Stimulated activated CD8-positive, alpha-beta memory T cell treated with anti-CD3 and anti-CD28 coated beads, Interleukin-15, amount 100 ng/mL, for 1 hour (primary cell): Measurements from ENCODE around the gene HCFC1R1.
"Not testable (repeated sequence)": the region's sequence is repeated elsewhere in the genome, so short reads cannot be mapped to it uniquely, and the experiment has no call there.

Source experiments
- DNase-seq: peaks from one replicate; pipeline ENCODE4 v3.0.0-alpha.2; 2020; ENCODE audit warnings: low read depth

Gene HCFC1R1, protein sequence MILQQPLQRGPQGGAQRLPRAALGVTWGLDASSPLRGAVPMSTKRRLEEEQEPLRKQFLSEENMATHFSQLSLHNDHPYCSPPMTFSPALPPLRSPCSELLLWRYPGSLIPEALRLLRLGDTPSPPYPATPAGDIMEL

DNA sequence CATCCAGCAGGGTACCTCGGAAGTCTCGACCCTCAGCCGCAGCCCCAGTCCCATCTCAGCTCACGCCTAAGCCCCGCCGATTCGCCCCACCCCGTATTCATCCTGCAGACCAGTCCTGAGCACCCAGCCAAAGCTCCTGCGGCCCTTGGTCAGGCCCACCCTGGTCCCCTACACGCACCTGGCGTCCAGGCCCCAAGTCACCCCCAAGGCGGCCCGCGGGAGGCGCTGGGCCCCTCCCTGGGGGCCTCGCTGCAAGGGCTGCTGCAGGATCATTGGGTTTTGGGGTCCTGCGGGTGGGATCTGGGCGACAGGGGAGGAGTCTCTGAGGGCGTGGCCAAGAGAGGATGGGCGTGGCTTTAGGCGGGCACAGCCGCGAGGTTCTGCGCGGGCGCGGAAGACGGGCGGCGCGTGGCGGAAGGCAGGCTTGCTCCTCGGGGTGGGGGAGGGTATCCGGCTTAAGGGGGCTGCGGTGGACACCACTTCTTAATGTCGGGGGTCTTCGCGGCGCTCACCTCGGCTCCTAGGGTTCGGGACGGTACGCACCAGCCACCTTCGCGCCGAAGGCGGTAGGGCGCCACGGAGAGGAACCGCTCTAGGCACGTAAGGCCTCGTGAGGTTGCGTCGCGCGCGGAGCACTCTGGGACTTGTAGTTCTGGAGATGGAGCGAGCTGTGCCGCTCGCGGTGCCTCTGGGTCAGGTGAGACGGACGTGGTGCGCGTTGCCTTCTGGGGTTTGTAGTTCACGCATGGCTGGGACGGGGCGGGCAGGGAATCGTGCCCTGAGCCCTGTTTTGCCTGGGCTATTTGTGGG is at the start of gene HCFC1R1, which contains the start of gene THOC6:
TSS of gene HCFC1R1 (minus strand) at position 274 of the 810 bp plus-strand sequence. CDS start at position 273, 1 bp downstream.
TSS of gene THOC6 (plus strand) at position 367 of the 810 bp plus-strand sequence. CDS start at position 659, 292 bp downstream.
- DNase-seq: peak; percentile 88

DNA sequence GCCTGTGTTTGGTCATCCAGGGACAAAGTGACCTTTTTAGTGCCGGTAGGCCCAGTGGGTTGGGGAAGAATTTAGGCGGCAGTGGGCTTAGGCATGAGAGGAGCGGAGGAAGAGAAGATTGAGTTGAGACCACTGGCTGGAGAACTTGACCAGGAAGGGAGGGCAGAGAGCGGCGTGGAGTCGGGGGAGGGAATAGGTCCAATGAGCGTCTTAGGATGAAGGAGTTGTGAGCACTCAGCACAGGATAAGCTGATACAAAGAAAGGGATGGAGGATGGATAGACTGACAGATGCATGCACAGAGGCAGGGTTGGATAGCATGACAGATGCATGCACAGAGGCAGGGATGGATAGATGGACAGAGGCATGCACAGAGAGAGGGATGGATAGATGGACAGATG is 49.7 kb upstream of the HCFC1R1 start:
- DNase-seq: no peak

DNA sequence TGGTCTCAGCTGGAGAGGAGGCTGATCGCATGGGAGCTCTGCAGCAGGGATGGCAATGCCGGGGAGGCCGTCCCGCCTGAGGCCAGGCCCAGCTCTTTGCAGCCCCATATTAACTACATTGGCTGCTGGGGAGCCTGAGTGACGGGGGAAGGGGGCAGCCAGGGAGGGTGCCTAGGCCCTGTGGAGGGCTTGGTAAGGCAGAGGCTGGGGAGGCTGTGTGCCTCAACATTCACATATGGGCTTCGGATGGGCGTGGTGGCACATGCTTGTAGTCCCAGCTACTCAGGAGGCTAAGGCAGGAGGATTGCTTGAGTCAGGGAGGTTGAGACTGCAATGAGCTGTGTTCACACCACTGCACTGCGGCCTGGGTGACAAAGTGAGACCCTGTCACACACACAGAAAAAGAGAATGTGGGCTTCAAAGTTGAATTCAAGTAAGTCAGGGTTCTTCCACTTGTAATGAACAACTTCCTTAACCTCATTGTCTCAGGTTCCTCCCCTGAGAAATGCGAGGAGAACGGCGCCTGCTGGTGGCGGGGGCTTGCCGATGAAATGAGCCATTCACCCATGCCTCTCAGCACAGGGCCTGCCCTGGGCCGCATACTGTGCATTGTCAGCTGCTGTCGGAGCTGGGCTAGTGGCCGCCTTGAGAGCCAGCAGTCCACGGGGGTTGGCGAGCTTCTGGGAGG is 49.0 kb upstream of the HCFC1R1 start:
- DNase-seq: not testable (repeated sequence)

DNA sequence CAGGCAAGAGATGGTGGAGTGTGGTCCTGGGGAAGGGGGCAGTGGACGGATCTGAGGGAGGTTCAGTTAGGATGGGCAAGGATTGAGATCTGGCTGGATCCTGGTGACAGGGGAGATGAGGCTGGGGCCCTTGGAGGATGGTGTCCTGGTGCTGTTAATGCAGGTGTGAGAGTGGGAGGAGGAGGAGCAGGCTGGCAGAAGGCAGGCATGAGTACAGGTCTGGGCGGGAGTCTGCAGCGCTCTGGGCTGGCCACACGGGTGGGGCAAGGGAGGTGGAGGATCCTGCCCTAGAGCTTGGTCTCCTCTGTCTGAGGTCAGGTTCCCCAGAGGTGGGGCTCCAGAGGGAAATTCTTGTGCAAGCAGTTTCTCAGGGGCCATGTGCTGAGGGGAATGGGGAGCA is 48.4 kb upstream of the HCFC1R1 start:
- not testable (repeated sequence) for DNase-seq

DNA sequence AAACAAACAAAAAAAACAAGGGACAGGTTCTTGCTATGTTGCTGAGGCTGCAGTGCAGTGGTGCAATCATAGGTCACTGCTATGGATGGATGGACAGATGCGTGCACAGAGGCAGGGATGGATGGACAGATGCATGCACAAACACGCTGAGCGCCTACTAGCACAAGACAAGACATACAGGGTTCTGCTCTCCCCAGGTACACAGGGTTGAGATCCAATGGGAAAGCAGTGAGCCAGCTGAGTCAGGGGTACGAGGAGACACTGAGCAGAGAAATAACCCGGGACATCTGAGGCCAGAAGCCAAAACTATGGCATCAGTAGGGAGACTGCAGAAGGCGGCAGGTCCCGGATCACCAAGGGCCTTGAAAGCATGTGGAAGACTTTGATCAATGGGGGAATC is 47.9 kb upstream of the HCFC1R1 start:
- no peak for DNase-seq

DNA sequence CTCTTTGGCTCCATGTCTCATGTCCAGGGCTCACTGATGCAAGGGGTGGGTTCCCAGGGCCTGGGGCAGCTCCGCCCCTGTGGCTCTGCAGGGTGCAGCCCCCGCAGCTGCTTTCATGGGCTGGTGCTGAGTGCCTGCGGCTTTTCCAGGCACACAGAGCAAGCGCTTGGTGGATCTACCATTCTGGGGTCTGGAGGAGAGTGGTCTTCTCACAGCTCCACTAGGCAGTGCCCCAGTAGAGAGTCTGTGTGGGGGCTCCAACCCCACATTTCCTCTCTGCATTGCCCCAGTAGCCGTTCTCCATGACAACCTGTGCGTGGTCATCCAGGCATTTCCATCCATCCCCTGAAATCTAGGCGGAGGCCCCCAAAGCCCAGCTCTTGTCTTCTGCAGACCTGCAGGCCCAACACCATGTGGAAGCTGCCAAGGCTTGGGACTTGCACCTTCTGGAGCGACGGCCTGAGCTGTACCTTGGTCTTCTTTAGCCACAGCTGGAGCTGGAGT is 46.9 kb upstream of the HCFC1R1 start:
- no peak for DNase-seq

DNA sequence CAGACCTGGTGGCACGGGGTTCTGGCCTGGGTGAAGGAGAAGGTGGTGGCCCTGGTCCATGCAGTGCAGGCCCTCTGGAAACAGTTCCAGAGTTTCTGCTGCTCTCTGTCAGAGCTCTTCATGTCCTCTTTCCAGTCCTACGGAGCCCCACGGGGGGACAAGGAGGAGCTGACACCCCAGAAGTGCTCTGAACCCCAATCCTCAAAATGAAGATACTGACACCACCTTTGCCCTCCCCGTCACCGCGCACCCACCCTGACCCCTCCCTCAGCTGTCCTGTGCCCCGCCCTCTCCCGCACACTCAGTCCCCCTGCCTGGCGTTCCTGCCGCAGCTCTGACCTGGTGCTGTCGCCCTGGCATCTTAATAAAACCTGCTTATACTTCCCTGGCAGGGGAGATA is 45.4 kb upstream of the HCFC1R1 start:
- DNase-seq: not testable (repeated sequence)

DNA sequence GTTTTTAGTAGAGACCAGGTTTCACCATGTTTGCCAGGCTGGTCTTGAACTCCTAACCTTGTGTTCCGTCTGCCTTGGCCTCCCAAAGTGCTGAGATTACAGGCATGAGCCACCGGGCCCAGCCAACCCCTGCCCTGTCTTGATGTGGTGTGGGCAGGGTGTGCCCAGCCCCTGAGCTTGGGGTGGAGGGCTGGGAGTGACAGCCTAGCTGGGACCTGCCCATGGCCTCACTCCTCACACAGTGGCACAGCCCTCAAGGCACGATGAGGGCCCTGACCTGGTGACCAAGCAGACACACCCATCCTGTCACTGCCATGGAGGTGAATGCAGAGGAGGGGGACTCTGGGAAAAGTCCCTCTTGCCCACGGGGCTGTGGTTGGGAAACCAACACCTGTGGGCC is 44.7 kb upstream of the HCFC1R1 start:
- no peak for DNase-seq

DNA sequence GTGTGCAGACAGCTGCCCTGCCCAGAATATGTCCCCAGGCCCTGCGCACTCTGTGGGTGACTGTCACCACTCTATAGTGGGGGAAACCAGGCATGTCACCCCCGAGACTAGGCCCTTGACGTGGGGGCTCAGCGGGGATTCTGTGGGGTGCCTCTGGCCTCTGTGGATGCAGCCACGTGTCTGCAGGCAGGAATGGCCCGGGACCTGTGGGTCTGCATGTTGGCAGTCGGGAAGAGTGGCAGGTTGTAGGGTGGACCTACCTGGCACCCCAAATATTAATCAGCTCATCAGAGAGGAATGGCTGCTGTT is 42.7 kb upstream of the HCFC1R1 start:
- no peak for DNase-seq

DNA sequence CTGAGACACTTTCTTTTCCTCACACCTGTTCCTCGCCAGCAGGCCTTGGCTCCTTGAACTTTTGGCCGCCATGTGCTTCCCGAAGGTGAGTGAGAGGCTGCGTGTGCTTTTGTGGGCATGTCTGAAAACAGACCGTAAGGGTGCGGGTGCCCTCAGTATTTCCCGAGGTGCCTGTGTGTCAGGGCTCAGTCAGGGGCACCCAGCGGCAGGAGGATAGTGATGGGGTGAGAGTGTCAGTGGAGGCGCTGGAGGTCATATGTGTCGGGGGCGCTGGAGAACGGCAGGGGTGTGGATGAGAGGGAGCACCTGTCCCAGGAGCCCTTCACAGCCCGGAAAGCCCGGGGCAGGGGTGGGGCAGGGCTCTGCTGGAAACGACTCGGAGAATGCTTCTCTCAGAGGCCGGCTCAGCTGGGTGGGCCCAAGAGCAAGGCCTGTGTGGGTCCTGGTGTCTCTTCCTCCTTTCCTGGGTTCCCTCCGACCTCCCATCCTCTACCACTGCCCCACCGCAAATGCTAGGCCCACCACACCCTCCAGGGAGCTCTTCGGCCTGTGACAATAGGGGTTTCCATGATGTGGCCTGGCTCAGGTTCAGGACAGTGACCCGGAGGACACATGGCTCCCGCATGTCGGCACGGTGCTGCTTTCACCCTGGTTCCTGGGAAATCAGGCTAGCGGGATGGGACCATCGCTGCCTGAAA is 42.1 kb upstream of the HCFC1R1 start:
- no peak for DNase-seq

DNA sequence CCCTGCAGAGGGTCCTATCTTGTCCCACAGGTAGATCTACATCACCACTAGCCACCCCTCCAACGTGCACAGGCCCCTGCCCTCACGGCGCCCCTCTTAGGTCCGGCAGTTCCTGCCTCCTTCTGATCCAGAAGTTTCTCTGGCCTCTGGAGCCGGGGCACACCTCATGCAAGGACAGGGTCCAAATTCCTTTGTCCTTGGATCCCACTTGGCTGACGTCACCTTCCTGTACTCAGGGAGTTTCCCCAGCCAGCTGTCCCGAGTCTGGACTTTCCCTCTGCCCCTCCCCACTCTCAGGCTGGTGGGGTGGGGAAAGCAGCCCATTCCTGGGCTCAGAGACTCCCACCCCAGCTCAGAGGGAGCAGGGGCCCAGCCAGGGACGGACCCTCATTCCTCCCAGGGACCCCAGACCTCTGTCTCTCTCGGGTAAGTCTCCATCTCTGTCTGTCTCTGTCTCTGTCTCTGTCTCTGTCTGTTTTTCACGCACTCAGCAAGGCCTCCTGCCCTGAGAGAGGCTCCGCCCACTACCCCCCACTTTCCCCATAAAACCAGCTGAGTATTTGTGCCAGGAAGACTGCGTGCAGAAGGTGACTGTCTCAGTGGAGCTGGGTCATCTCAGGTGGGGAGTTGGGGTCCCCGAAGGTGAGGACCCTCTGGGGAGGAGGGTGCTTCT is 41.5 kb upstream of the HCFC1R1 start, which contains the start of gene IL32:
TSS of gene IL32 (plus strand) at position 572 of the 673 bp plus-strand sequence. CDS start 172 bp downstream, outside the sequence.
- DNase-seq: peak; percentile 49

DNA sequence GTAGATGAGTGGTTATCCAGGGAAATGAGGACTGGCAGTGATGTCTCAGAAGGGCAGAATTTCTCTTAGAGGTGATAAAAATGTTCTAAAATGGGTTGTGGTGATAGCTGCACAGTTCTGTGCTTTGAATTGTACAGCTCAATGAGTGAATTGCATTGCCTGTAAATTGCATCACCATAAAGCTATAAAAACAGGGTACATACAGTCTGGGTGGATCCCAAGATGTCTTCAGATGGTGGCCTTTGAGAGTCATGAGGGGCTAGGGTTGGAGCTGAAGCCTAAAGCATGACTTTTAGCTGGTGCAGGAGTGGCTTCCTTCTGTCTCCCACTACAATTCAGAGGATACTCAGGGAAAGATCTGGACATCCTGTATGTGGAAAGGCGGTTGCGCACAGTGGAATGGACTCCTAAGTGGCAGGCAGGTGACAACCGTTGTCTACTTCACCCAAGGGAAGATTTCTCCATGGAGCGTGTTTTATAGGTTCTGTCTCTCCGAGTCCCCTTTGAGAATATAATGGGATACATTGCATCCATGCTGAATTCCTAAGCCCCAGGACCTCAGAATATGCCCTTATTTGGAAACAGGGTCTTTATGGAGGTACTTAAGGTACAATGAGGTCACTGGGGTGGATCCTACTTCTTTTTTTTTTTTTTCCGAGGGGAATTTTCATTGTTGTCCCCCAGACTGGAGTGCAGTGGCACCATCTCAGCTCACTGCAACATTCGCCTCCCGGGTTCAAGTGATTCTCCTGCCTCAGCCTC is 40.1 kb upstream of the HCFC1R1 start:
- DNase-seq: no peak

DNA sequence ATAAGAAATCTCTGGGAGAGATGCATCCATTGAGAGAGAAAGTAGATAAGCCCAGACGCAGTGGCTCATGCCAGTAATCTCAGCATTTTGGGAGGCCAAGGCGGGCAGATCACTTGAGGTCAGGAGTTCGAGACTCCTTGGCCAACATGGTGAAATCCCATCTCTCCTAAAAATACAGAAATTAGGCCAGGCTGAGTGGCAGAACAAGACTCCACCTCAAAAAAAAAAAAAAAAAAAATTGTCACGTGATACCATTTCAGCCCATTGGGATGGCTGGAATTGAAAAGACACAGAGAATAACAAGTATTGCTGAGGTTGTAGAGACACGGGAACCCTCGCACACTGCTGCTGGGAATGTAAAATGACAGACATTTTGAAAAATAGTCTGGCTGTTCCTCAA is 38.8 kb upstream of the HCFC1R1 start:
- DNase-seq: no peak

DNA sequence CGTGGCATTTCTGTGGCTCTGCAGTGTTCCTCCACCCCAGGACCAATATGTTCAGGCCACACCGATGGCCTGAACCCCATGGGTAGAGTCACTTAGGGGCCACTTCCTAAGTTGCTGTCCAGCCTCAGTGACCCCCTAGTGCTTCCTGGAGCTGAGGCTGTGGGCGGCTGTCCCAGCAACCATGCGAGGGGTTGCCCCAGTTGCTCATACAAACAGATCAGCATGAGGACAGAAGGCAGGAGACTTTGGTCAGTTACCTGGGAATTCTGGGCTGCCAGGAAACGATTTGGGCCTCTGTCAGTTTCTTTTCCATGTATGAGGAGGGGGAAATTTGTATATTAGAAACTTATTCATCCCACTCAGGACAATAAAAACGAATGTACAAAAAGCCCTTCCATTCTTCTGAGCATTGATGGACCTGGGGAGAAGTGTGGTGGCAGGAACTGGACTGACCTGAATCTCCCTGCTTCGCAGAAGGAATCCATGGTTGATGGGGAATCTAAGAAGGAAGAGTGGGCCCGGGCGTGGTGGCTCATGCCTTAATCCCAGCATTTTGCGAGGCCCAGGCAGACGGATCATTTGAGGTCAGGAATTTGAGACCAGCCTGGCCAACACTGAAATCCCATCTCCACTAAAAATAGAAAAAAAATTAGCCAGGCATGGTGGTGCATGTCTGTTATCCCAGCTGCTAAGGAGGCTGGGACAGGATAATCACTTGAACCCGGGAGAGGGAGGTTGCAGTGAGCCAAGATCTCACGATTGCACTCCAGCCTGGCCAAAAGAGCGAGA is 36.8 kb upstream of the HCFC1R1 start:
- DNase-seq: no peak

DNA sequence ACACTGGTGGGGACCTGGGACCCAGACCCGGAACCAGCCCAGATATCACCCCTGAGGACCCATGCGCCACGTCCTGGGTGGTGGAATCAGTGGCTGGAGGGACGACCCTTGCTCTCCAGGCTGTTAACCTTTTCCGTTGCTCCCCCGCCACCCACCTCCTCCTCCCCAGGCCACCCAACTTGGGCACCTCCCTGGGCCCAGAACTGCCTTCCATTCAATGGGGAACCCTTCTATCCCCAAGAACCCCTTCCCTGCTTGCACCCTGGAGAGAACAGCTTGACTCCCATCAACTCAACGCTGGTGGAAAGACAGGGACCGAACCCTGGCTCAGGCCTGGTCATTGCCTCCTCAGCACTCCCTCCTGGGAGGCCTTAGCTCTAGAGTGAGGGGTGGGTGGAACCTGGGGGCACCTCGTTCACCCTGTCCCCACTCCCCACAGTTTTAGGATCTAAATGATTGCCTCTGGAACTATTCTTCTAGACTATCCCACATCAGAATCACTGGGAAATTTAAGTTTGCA is 36.0 kb upstream of the HCFC1R1 start:
- DNase-seq: no peak

DNA sequence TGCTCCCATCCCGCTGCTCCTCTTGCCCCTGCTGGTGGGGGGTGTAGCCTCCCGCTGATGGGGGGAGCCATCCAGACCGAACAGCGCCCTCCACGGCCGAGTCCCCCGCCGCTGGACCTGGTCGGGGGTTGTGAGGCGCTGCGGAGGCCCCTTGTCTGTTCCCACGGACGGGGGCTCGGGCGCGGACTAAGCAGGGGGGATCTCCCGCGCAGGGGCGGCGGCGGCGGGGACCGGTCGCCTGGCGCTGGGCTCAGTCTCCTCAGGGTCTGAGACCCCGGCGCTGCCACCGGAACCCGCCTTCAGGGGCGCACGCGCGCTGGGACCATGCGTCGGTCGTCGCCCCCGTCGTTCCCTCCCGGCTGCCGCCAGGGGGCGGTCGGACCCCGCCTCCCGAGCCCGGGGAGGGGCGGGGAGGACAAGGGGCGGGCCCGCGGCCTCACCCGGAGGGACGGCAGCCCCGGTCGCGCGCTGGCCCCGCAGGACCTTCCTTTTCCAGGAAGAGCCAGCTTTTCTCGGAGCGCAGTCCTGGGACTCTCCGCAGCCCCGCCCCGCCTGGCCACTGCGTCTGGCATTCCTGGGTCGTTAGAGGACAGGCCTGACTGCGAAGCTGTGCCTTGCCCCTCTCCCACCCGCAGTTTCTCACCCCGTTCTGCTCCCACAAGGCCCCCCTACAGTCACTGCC is 35.4 kb upstream of the HCFC1R1 start:
- peak; percentile 71 for DNase-seq

DNA sequence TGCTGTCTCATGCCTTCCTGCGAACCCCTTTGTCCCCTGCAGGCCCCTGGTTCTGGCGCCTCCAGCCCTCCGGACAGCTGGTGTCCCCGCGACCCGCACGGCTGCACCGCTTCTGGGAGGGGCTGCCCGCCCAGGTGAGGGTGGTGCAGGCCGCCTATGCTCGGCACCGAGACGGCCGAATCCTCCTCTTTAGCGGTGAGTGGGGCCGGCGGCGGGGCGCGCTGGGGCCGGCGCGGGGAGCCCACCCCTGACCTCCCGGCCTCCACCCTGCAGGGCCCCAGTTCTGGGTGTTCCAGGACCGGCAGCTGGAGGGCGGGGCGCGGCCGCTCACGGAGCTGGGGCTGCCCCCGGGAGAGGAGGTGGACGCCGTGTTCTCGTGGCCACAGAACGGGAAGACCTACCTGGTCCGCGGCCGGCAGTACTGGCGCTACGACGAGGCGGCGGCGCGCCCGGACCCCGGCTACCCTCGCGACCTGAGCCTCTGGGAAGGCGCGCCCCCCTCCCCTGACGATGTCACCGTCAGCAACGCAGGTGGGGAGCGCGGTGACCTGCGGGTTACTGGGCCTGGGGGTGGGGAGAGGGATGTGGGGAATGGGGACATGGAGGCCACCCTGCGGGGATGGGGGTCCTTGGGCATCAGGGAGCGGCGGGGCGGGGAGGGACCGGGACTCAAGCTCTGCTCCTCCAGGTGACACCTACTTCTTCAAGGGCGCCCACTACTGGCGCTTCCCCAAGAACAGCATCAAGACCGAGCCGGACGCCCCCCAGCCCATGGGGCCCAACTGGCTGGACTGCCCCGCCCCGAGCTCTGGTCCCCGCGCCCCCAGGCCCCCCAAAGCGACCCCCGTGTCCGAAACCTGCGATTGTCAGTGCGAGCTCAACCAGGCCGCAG is 34.6 kb upstream of the HCFC1R1 start:
- DNase-seq: no peak
